Activated naive CD8-positive, alpha-beta T cell treated with anti-CD3 and anti-CD28 coated beads, Interleukin-2, amount 50 U/mL, for 24 hours (primary cell): ENCODE results near the gene ATE1.
"Not testable (repeated sequence)": the region's sequence is repeated elsewhere in the genome, so short reads cannot be mapped to it uniquely, and the experiment has no call there.

Experiments used
- ATAC-seq: fragments of 150-1000 bp; cut with Tn5 transposase; one replicate; pipeline ENCODE4 v1.10.0; 2021
- DNase-seq: peaks from one replicate; pipeline ENCODE4 v3.0.0; 2021
- H3K27ac Mint-ChIP-seq: one replicate; pipeline ENCODE4 v1.8.0; 2021; ENCODE audit warnings: mild to moderate bottlenecking, mixed read lengths
- H3K27me3 Mint-ChIP-seq: one replicate; pipeline ENCODE4 v1.8.0; 2021; ENCODE audit warnings: mixed read lengths
- H3K36me3 Mint-ChIP-seq: one replicate; pipeline ENCODE4 v1.8.0; 2021; ENCODE audit warnings: low read depth, mixed read lengths
- H3K4me1 Mint-ChIP-seq: one replicate; pipeline ENCODE4 v1.8.0; 2021; ENCODE audit warnings: mixed read lengths
- H3K4me3 Mint-ChIP-seq: one replicate; pipeline ENCODE4 v1.8.0; 2021; ENCODE audit warnings: mild to moderate bottlenecking, moderate library complexity, mixed read lengths
- H3K9me3 Mint-ChIP-seq: one replicate; pipeline ENCODE4 v1.8.0; 2021; ENCODE audit warnings: mixed read lengths

ATE1 gene

DNA sequence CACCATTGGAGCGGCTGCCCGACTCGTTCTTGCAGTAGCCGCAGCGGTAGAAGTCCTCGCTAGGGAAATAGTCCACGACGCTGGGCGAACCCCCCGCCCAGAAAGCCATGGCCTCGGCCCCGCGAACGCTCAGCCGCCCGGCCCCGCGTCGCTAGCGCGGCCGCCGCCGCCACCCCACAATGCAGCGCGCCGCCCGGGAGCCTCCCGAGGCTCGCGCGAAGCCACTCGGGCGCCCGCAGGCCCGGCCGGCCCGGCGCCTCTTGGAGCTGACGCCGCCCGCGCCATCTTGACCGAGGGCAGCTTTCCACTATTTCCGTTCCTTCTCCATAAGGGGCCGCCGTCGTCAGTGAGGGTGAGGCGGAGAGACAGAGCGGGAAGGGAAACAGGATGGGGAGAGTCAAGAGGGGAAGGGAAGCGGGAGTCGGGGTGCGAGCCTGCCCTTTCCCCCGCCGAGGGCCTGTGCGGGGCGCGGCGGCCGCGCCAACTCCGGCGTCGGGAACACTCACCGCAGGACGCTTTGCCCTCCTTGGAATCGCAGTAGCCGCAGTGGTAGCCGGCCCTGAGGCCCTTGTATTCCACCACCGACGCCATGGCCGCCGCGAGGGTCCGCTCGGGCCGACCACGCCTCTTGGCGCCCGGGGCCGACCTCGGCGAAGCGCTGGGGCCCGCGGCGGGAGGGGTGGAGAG is at the start of gene ATE1:
Gene ATE1, minus strand, starts transcription at position 191 of the 687 bp plus-strand sequence. Its CDS starts 82 bp downstream, at position 109.
- H3K4me1 Mint-ChIP-seq: peaks cover 31% of the 10 kb centered on the region
- ATAC-seq: peak; percentile 95
- no peaks in the 10 kb centered on the region for H3K27me3 Mint-ChIP-seq
- H3K27ac Mint-ChIP-seq: peak within 1 kb of the TSS; percentile 95
- peak; percentile 84 for DNase-seq
- H3K9me3 Mint-ChIP-seq: no peaks in the 10 kb centered on the region
- H3K4me3 Mint-ChIP-seq: peak within 1 kb of the TSS; percentile 90
- H3K36me3 Mint-ChIP-seq: peaks cover 7% of the 10 kb centered on the region

- Mint-ChIP-seq H3K27ac (no peak overlapping the region), H3K9me3 (peaks cover 17% of the 10 kb centered on the region), H3K4me3 (no peak overlapping the region), H3K27me3 (no peaks in the 10 kb centered on the region), H3K36me3 (peaks cover 16% of the 10 kb centered on the region), H3K4me1 (peaks cover 18% of the 10 kb centered on the region)
- ATAC-seq: no peak
- DNase-seq: no peak
Measured at GRCh38 chr10:121976607-121977006, 48.8 kb upstream of the ATE1 start.

DNA sequence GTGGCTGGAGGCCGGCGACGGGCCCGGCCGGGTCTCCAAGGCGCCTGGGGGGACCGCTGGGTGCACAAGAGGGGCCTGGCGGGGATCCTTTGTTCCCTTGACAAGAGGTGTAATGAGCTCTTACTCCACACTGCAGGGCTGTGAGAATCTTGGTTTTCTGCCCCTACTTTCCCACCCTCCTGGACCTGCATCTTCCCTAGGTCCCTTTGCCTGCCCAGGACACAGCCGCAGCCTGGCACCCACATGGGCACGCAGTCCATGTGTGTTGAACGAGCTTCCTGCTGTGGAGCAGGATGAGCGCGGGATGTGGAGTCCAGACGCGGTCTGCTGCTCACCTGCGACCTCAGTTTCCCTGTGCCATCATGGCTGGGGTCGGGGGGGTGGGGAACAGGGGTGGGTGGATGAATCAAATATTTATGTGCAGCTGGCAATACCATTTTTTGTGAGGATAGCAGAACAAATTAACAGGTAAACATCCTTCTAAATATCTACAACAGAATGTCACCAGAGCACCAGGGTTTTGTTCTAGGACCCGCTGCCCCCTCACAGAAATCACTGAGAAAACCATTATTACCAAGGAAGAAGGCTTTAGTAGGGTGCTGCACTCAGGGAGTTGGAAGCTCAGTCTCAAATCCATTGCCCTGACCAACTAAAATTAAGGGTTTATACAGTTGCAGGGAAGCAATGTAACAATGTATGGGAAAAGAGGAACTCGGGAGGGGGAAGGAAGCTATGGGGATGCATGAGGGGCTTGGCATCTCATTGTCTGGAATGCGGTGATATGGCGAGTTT is 47.7 kb upstream of the ATE1 start:
- no peak for ATAC-seq
- H3K9me3 Mint-ChIP-seq: peaks cover 17% of the 10 kb centered on the region

DNA sequence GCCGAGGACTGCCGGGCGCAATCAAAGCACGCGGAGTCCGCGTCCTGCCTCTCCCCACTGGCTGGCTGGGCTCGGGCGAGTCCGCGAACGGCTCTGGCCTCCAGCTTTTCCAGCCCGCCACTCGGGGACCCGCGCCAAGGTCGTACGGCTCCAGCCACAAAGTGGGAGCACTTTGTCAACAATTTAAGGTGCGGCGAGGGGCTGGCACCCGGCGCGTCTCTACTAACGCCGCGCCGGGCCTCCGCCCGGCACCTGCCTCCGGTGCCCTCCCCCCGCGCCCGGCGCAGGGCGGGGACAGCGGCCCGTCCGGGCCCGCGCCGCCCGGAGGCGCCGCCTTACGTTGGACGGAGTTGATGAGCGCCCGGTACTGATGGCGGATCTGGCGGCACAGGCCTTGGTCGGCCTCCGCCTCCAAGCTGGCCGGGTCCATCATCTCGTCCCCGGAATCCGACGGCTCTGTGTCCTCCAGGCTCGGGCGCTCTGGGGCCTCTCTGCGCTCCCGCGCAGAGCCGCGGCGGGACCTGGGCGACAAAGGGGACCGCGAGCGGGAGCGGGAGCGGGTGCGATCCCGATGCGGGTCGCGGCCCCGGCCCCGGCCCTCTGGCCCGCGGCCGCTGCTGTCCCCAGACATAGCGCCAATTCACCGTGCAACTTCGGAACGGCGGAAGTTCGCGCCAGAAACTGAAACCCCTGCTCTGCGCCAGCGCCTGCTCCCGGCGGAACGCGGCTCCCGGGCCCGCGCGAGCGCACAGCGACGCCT is 46.9 kb upstream of the ATE1 start, which contains the start of gene NSMCE4A:
Gene NSMCE4A, minus strand, starts transcription at position 683 of the 760 bp plus-strand sequence. Its CDS starts 52 bp downstream, at position 631.
- Mint-ChIP-seq H3K36me3 (peaks cover 24% of the 10 kb centered on the region), H3K27me3 (no peaks in the 10 kb centered on the region), H3K4me3 (peak within 1 kb of the TSS; percentile 86), H3K9me3 (peaks cover 17% of the 10 kb centered on the region), H3K4me1 (peaks cover 18% of the 10 kb centered on the region), H3K27ac (peak within 1 kb of the TSS; percentile 75)
- ATAC-seq: peak; percentile 86
- peak; percentile 81 for DNase-seq

More for the DNA sequence above, 47.7 kb upstream of the ATE1 start:
- H3K27ac Mint-ChIP-seq: peak overlapping the region; percentile 73
- peak overlapping the region; percentile 86 for H3K4me3 Mint-ChIP-seq
- no peaks in the 10 kb centered on the region for H3K27me3 Mint-ChIP-seq
- peaks cover 18% of the 10 kb centered on the region for H3K4me1 Mint-ChIP-seq
- no peak for DNase-seq
- peaks cover 24% of the 10 kb centered on the region for H3K36me3 Mint-ChIP-seq

DNA sequence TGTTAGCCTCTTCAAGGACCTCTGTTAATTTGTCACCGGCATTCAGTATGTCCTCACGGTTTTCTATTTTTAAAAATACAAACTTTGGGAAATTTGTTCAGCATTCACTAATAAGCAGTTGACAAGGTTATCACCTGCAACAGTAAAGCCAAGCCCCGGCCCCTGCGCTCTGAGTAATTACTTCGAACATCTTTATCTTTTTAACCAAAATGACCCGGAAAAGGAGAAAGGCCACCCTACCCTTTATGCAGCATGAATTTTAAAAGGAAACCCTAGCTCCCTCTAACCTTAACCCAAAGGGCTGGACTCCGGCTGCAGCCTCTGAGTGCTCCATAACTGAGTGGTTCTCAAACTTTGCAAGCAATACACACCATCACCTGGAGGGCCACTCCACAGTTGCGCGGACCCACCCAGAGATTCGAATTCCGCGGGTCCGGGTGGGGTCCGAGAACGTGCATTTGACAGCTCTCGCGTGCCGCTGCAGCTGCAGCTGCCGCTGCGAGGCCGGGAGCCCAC is 46.2 kb upstream of the ATE1 start:
- Mint-ChIP-seq H3K36me3 (peaks cover 28% of the 10 kb centered on the region), H3K4me3 (peak overlapping the region; percentile 86), H3K27ac (peak overlapping the region; percentile 75), H3K27me3 (no peaks in the 10 kb centered on the region), H3K9me3 (peaks cover 17% of the 10 kb centered on the region), H3K4me1 (peaks cover 18% of the 10 kb centered on the region)
- DNase-seq (no peak), ATAC-seq (peak; percentile 9)

DNA sequence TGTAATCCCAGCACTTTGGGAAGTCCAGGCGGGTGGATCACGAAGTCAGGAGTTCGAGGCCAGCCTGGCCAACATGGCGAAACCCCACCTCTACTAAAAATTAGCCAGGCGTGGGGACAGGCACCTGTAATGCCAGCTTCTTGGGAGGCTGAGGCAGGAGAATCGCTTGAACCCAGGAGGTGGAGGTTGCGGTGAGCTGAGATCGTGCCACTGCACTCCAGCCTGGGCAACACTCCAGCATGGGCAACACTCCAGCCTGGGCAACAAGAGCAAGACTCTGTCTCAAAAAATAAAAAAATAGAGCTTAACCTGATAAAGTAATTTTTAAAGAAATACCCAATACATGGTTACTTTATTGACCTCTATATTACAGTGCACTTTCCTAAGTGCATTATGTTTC is 41.3 kb upstream of the ATE1 start:
- Mint-ChIP-seq H3K4me1 (peaks cover 15% of the 10 kb centered on the region), H3K36me3 (peaks cover 43% of the 10 kb centered on the region)
- not testable (repeated sequence) for H3K27me3 Mint-ChIP-seq, H3K9me3 Mint-ChIP-seq, ATAC-seq, DNase-seq, H3K27ac Mint-ChIP-seq, H3K4me3 Mint-ChIP-seq

- peaks cover 35% of the 10 kb centered on the region for H3K36me3 Mint-ChIP-seq
- no peak overlapping the region for H3K4me3 Mint-ChIP-seq
- H3K9me3 Mint-ChIP-seq: no peaks in the 10 kb centered on the region
- no peak overlapping the region for H3K27ac Mint-ChIP-seq
- DNase-seq (no peak), ATAC-seq (no peak)
- H3K27me3 Mint-ChIP-seq: no peaks in the 10 kb centered on the region
- H3K4me1 Mint-ChIP-seq: peaks cover 1% of the 10 kb centered on the region
Measured at GRCh38 chr10:121965996-121966395, 38.2 kb upstream of the ATE1 start.

GRCh38 chr10:121961456-121961855 is 33.6 kb upstream of the ATE1 start:
- no peak for ATAC-seq
- no peak overlapping the region for H3K4me3 Mint-ChIP-seq
- H3K9me3 Mint-ChIP-seq: no peaks in the 10 kb centered on the region
- no peaks in the 10 kb centered on the region for H3K27me3 Mint-ChIP-seq
- peaks cover 25% of the 10 kb centered on the region for H3K4me1 Mint-ChIP-seq
- peaks cover 49% of the 10 kb centered on the region for H3K36me3 Mint-ChIP-seq
- no peak overlapping the region for H3K27ac Mint-ChIP-seq
- no peak for DNase-seq

DNA sequence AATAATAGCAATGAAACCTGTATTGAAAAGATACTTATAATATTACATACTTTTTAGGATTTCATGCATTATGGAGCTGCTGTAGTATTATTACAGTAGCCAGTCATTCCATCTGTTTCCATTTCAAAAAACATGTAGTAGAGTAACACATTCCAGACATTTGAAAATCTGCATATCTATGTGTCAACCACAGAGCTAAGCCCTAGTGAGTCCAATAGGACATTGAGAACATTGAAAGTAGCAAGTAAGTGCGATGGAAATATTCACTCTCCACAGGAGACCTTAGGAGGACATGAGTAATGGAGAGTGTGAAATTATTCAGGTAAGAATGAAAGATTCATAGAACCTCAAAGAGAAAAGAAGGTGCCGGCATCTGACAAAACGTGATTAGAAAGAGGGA is 31.8 kb upstream of the ATE1 start:
- peak; percentile 90 for ATAC-seq
- Mint-ChIP-seq H3K4me1 (peaks cover 34% of the 10 kb centered on the region), H3K36me3 (peaks cover 52% of the 10 kb centered on the region), H3K27ac (peak overlapping the region; percentile 85), H3K9me3 (no peaks in the 10 kb centered on the region), H3K27me3 (no peaks in the 10 kb centered on the region), H3K4me3 (no peak overlapping the region)
- no peak for DNase-seq

DNA sequence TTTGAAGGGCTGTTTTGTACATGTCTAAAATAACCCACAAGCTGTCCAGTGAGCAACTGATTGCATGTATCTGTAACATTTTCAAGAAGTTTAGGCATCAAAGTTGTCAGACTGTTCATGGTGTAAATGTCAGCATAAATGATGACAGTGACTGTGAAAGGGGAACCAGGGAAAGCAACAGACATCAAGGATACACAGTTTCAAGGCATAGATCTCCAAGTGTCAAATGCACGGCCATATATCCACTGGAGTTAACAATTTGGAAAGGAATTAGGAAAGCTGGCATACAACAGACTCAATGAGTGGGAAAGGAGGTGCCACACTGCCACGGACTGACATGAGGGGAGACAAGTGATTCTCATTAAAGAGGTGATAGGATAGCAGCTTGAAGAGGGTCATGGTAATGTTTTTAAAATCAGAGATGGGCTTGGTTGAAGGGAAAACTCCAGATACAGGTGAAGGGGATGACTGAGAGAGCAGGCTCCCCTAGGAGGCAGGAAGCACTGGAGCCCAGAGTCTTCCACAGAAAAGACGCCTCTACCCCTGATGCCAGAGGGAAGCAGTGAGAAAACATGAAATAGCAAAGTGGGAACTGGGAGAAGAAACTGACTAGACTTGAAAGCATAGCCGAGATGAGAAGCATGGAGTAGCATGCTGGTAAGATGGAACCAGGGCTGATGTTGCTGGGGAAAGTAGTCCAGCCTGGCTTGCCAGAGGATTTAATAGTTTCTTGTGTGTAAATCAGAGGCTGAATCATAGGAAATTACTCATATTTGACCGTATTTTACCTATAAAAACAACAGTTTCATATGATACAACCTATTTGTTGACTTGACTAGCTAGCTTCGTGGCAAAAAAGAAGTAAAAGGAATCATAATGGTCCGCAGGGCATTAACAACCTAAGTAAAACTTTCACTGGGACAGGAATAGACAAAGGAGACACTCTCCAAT is 28.6 kb upstream of the ATE1 start:
- no peaks in the 10 kb centered on the region for H3K9me3 Mint-ChIP-seq
- ATAC-seq (no peak), DNase-seq (no peak)
- peaks cover 34% of the 10 kb centered on the region for H3K4me1 Mint-ChIP-seq
- no peaks in the 10 kb centered on the region for H3K27me3 Mint-ChIP-seq
- peak overlapping the region; percentile 72 for H3K27ac Mint-ChIP-seq
- H3K36me3 Mint-ChIP-seq: peaks cover 49% of the 10 kb centered on the region
- no peak overlapping the region for H3K4me3 Mint-ChIP-seq

DNA sequence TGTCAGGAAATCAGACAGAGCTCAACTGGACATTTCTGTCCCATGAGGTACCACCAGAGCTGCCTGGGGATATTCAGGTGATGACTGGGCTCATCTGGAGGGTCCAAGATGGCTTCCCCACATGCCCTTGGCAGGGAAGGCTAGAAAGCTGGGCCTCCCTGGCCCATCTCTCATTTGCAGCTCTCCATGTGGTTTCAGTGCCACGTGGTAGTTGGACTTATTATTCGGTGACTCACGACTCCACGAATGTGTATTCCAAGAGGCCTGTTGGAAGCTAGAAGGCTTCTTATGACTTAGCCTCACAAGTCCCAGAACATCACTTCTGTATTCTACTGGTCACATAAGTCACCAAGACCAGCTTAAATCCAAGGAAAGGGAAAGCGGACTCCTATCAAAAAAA is 24.4 kb upstream of the ATE1 start:
- Mint-ChIP-seq H3K9me3 (no peaks in the 10 kb centered on the region), H3K36me3 (peaks cover 27% of the 10 kb centered on the region), H3K27ac (no peak overlapping the region), H3K4me1 (peaks cover 14% of the 10 kb centered on the region), H3K4me3 (no peak overlapping the region), H3K27me3 (no peaks in the 10 kb centered on the region)
- ATAC-seq (no peak), DNase-seq (no peak)

DNA sequence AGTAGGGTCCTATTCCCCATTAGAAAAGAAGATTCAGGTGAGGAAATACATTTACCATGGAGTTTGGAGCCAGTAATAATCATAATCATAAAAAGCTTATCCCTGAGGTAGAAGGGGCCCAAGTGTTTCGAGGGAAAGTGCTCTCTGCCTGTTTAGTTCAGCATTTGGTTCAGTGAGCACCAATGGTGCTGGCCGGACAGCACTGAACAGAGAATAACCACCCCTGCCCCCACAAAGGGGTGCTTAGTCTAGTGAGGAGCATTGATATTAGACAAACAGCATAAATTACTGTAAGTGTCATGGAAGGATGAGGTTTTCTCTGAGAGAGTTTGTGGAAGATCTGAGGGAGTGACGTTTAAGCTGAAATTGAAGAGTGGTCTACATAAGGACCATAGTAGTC is 21.6 kb upstream of the ATE1 start:
- no peaks in the 10 kb centered on the region for H3K9me3 Mint-ChIP-seq
- H3K27me3 Mint-ChIP-seq: no peaks in the 10 kb centered on the region
- no peaks in the 10 kb centered on the region for H3K4me1 Mint-ChIP-seq

DNA sequence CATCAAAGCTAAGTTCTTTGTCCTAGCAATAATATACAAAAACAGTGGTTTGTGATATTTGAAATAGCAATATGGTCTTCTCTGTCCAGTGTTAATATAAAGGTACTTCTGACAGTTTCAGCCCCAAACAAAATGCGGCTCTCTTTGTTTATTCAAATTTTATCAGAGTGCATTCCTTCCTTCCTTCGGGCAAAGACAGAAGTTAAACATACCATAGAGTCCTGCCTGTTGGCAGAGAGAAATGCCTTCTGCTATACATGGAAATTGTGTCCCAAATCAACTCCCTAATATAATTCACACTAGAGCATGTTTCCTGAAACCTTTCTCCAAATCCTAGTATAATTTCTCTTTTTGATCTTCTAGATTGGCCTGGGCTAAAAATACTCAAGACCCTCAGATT is 21.2 kb upstream of the ATE1 start:
- no peaks in the 10 kb centered on the region for H3K27me3 Mint-ChIP-seq
- no peak overlapping the region for H3K4me3 Mint-ChIP-seq
- DNase-seq (no peak), ATAC-seq (no peak)
- H3K36me3 Mint-ChIP-seq: peaks cover 7% of the 10 kb centered on the region
- H3K4me1 Mint-ChIP-seq: no peaks in the 10 kb centered on the region
- no peak overlapping the region for H3K27ac Mint-ChIP-seq
- H3K9me3 Mint-ChIP-seq: no peaks in the 10 kb centered on the region

More for the DNA sequence above, 21.6 kb upstream of the ATE1 start:
- no peak overlapping the region for H3K4me3 Mint-ChIP-seq
- H3K36me3 Mint-ChIP-seq: peaks cover 7% of the 10 kb centered on the region
- ATAC-seq (no peak), DNase-seq (no peak)
- no peak overlapping the region for H3K27ac Mint-ChIP-seq
